GM12878 (cell line): ENCODE data around the gene RAB10. TPM values are rescaled to one million over a fixed set of nuclear protein-coding genes. Genes with fewer than 3 reads are reported as not detected.

Source experiments
- ATF7 ChIP-seq: fragments of 450-650 bp; IDR thresholded peaks from 2 replicates; pipeline ENCODE4 v1.6.1; 2016; ENCODE audit warnings: low read depth, mild to moderate bottlenecking
- MXI1 ChIP-seq: fragments of 150-350 bp; IDR thresholded peaks from 2 replicates; pipeline ENCODE4 v1.6.1; 2011; ENCODE audit warnings: low read depth, mild to moderate bottlenecking, inconsistent platforms, low read length, improper control_type of control experiment
- SIX5 ChIP-seq: IDR thresholded peaks from 2 replicates; pipeline ENCODE4 v1.6.1; 2011; ENCODE audit warnings: mild to moderate bottlenecking, low read depth, low read length, moderate library complexity; ENCODE audit not compliant: severe bottlenecking
- TAF1 ChIP-seq: IDR thresholded peaks from 2 replicates; pipeline ENCODE4 v1.6.1; 2011; ENCODE audit warnings: mild to moderate bottlenecking, low read depth, low read length, borderline replicate concordance
- polyA plus RNA-seq, 11 experiments: library from polyadenylated mRNA; depleted of rRNA in 4 of 11; unstranded in 6 of 11; stranded (reverse) in 5 of 11; fragments of >200 nt; fragmentation: Nextera tagmentation in 4 of 11; fragmentation: Illumina TruSeq in 1 of 11; extraction: Ambion mirVana in 4 of 11; extraction: Trizol in 1 of 11; gene quantifications; 1 replicate in 1 of 11; 2 replicates in 10 of 11; pipeline versions ENCODE4 v1.2.1 to v1.2.3, GENCODE V29; 2011 to 2016; ENCODE audit warnings: inconsistent platforms in 2 of 11, missing spikeins in 2 of 11, low read depth in 1 of 11
- total RNA-seq, 4 experiments: library from RNA; depleted of rRNA in 3 of 4; stranded (reverse); fragments of >200 nt in 3 of 4; fragmentation: Illumina TruSeq in 1 of 4; extraction: Trizol in 1 of 4; gene quantifications; 2 replicates each; pipeline versions ENCODE4 v1.2.1 to v1.2.3, GENCODE V29; 2013 to 2021
- TF ChIP-seq, protein P1 (sequence below): IDR thresholded peaks from 2 replicates; pipeline ENCODE4 v1.6.1; 2012; ENCODE audit warnings: low read depth, low read length, improper control_type of control experiment
- TF ChIP-seq, protein P2 (sequence below): IDR thresholded peaks from 2 replicates; pipeline ENCODE4 v1.6.1; 2011; ENCODE audit warnings: low read depth, low read length, improper control_type of control experiment, borderline replicate concordance
- TF ChIP-seq, protein P3 (sequence below), 3 experiments: IDR thresholded peaks in 2 of 3; conservative IDR thresholded peaks in 1 of 3; 2 replicates each; pipeline ENCODE4 v1.5.1; 2011; ENCODE audit warnings: low read depth in 3 of 3, low read length in 3 of 3, mild to moderate bottlenecking in 3 of 3, control low read depth in 2 of 3, moderate library complexity in 2 of 3, inconsistent platforms in 1 of 3, mixed read lengths in 1 of 3; ENCODE audit not compliant: control insufficient read depth in 2 of 3, insufficient read depth in 1 of 3; ENCODE audit errors: extremely low read depth in 1 of 3

The RAB10 gene
- total and polyA plus RNA-seq, 10 of the 15 experiments (the other 5 are each of a cell fraction or from before 2014, with no cell fraction given): 13.3 to 109 (median 82.0) TPM

DNA sequence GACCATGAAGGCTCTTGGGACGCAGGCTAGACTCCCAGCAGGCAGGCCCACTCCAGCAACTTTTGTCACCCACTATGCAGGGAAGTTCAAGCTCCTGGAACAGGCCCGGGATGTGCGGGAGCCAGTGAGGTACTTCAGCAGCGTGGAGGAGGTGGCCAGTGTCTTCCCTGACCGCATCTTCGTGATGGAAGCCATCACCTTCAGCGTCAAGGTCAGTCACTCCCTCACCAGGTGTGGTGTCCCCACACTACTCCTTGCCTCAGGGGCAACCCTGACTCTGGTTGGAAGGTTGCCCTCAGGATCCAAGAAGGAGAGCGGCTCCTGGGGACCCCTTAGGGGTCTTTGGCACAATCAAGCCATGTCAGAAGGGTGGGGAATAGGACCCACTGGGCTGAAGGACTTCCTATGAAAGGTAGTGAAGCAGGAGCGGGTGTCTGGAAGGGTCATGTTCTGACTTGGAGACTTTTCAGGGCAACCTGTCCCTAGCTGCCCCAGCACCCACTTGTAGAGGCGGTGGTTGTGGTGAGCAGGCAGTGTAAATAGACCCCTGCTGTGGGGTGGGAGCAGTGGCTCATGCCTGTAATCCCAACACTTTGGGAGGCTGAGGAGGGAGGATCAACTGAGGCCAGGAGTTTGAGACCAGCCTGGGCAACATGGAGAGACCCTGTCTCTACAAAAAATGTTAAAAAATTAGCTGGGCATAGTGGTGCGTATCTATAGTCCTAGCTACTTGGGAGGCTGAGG is 149.2 kb downstream of the RAB10 start (continued):
- TF ChIP-seq ATF7 (no peak), SIX5 (no peak), TAF1 (no peak), MXI1 (no peak)
- TF ChIP-seq, protein P1, sequence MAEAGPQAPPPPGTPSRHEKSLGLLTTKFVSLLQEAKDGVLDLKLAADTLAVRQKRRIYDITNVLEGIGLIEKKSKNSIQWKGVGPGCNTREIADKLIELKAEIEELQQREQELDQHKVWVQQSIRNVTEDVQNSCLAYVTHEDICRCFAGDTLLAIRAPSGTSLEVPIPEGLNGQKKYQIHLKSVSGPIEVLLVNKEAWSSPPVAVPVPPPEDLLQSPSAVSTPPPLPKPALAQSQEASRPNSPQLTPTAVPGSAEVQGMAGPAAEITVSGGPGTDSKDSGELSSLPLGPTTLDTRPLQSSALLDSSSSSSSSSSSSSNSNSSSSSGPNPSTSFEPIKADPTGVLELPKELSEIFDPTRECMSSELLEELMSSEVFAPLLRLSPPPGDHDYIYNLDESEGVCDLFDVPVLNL: no peak
- TF ChIP-seq, protein P2, sequence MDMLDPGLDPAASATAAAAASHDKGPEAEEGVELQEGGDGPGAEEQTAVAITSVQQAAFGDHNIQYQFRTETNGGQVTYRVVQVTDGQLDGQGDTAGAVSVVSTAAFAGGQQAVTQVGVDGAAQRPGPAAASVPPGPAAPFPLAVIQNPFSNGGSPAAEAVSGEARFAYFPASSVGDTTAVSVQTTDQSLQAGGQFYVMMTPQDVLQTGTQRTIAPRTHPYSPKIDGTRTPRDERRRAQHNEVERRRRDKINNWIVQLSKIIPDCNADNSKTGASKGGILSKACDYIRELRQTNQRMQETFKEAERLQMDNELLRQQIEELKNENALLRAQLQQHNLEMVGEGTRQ: no peak
- TF ChIP-seq, protein P3, sequence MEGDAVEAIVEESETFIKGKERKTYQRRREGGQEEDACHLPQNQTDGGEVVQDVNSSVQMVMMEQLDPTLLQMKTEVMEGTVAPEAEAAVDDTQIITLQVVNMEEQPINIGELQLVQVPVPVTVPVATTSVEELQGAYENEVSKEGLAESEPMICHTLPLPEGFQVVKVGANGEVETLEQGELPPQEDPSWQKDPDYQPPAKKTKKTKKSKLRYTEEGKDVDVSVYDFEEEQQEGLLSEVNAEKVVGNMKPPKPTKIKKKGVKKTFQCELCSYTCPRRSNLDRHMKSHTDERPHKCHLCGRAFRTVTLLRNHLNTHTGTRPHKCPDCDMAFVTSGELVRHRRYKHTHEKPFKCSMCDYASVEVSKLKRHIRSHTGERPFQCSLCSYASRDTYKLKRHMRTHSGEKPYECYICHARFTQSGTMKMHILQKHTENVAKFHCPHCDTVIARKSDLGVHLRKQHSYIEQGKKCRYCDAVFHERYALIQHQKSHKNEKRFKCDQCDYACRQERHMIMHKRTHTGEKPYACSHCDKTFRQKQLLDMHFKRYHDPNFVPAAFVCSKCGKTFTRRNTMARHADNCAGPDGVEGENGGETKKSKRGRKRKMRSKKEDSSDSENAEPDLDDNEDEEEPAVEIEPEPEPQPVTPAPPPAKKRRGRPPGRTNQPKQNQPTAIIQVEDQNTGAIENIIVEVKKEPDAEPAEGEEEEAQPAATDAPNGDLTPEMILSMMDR (IDR thresholded peaks at IDR 0.05 in 2 of 3, conservative IDR thresholded peaks at IDR 0.05 in 1 of 3; ENCODE audit: control insufficient read depth in 2 of 3, extremely low read depth in 1 of 3, insufficient read depth in 1 of 3, low read depth in 3 of 3, low read length in 3 of 3): no peak
